H1 (cell line): Measurements from ENCODE around the gene ITGB2. TPM values are rescaled to one million over a fixed set of nuclear protein-coding genes. Genes with fewer than 3 reads are reported as not detected.

Experiments
- CTCF ChIA-PET: fragments of 300-600 bp; sonication (Branson Sonifier 250); formaldehyde crosslinking; loops from one replicate; lab custom pipeline; 2021; ENCODE audit not compliant: partially characterized antibody; lab: Charles Lee
- POLR2A ChIA-PET: fragments of 300-600 bp; sonication (Branson Sonifier 250); formaldehyde crosslinking; loops from one replicate; lab custom pipeline; 2021; ENCODE audit warnings: inconsistent platforms; ENCODE audit not compliant: partially characterized antibody; lab: Charles Lee
- DNase-seq, 2 experiments: peaks; one replicate each; pipeline versions ENCODE4 v3.0.0 to v3.0.0-alpha.2; 2010 to 2022; ENCODE audit warnings: low spot score in 2 of 2, low read depth in 1 of 2, mixed read lengths in 1 of 2
- FAIRE-seq: peaks from 2 replicates; lab custom pipeline; 2011; peaks lifted over from hg19 to GRCh38; lab: Jason Lieb, UNC
- H2AFZ ChIP-seq: 2 replicates; pipeline ENCODE4 v1.8.1; 2012; ENCODE audit warnings: low read length, inconsistent platforms
- H2AK5ac ChIP-seq: 2 replicates; pipeline ENCODE4 v1.6.1; 2013; ENCODE audit warnings: low read depth, low read length
- H2BK120ac ChIP-seq: replicated peaks from 2 replicates; pipeline ENCODE3; 2013; ENCODE audit warnings: low read depth, low read length, inconsistent platforms
- H2BK12ac ChIP-seq: 2 replicates; pipeline ENCODE4 v1.6.1; 2013; ENCODE audit warnings: low read depth, low read length
- H2BK15ac ChIP-seq: 2 replicates; pipeline ENCODE4 v1.6.1; 2013; ENCODE audit warnings: low read length
- H2BK20ac ChIP-seq: 2 replicates; pipeline ENCODE4 v1.6.1; 2013; ENCODE audit warnings: low read length
- H2BK5ac ChIP-seq: 2 replicates; pipeline ENCODE4 v1.6.1; 2013; ENCODE audit warnings: low read depth, low read length
- H3K14ac ChIP-seq: 2 replicates; pipeline ENCODE4 v1.6.1; 2013; ENCODE audit warnings: inconsistent platforms; ENCODE audit not compliant: insufficient read length
- H3K18ac ChIP-seq: 2 replicates; pipeline ENCODE4 v1.6.1; 2013; ENCODE audit warnings: low read length; ENCODE audit errors: extremely low read depth
- H3K23ac ChIP-seq: 2 replicates; pipeline ENCODE4 v1.6.1; 2013; ENCODE audit warnings: inconsistent platforms; ENCODE audit not compliant: insufficient read length
- H3K23me2 ChIP-seq: 2 replicates; pipeline ENCODE4 v1.6.1; 2013; ENCODE audit warnings: low read depth, low read length
- H3K27ac ChIP-seq: 2 replicates; pipeline ENCODE4 v1.6.1; 2011; ENCODE audit warnings: low read depth, low read length, inconsistent platforms
- H3K27me3 ChIP-seq, 4 experiments: replicated peaks in 1 of 4; 1 replicate in 1 of 4; 2 replicates in 3 of 4; pipeline versions ENCODE4 v1.6.1 to v1.8.1; 2011 to 2013; ENCODE audit warnings: low read length in 3 of 4, mild to moderate bottlenecking in 3 of 4, inconsistent platforms in 2 of 4, mixed read lengths in 2 of 4, moderate library complexity in 1 of 4; ENCODE audit not compliant: control insufficient read depth in 3 of 4, insufficient read depth in 3 of 4; ENCODE audit errors: extremely low read depth in 1 of 4
- H3K36me3 ChIP-seq, 4 experiments: 2 replicates each; pipeline versions ENCODE4 v1.6.1 to v1.8.1; 2011 to 2013; ENCODE audit warnings: mild to moderate bottlenecking in 4 of 4, low read length in 3 of 4, moderate library complexity in 2 of 4, control low read depth in 1 of 4, inconsistent platforms in 1 of 4; ENCODE audit not compliant: insufficient read depth in 4 of 4, control insufficient read depth in 2 of 4
- H3K4ac ChIP-seq: replicated peaks from 2 replicates; pipeline ENCODE3; 2013; ENCODE audit warnings: low read length, low read depth, mixed read lengths, inconsistent platforms; ENCODE audit not compliant: insufficient read length
- H3K4me1 ChIP-seq, 4 experiments: replicated peaks in 1 of 4; 1 replicate in 1 of 4; 2 replicates in 3 of 4; pipeline versions ENCODE4 v1.6.1 to v1.8.1; 2011 to 2013; ENCODE audit warnings: low read length in 3 of 4, inconsistent platforms in 2 of 4, mixed read lengths in 1 of 4; ENCODE audit not compliant: insufficient read depth in 4 of 4, control insufficient read depth in 3 of 4
- H3K4me2 ChIP-seq, 2 experiments: 2 replicates each; pipeline versions ENCODE4 v1.6.1 to v1.8.1; 2011 to 2013; ENCODE audit warnings: low read depth in 2 of 2, low read length in 2 of 2, control low read depth in 1 of 2, inconsistent platforms in 1 of 2, mild to moderate bottlenecking in 1 of 2; ENCODE audit not compliant: insufficient read depth in 1 of 2
- H3K4me3 ChIP-seq, 4 experiments: fragments of 200-600, 300-600 bp in 1 of 4; sonication (generic), shearing (Covaris generic), sonication (Bioruptor Twin) in 1 of 4; 2 replicates each; pipeline versions ENCODE4 v1.5.1 to v1.8.1; 2011 to 2016; ENCODE audit warnings: low read length in 4 of 4, low read depth in 3 of 4, control low read depth in 2 of 4, inconsistent platforms in 2 of 4, mild to moderate bottlenecking in 2 of 4, mixed read lengths in 1 of 4, moderate library complexity in 1 of 4; ENCODE audit not compliant: insufficient read depth in 2 of 4; ENCODE audit errors: extremely low read depth in 1 of 4
- H3K56ac ChIP-seq: replicated peaks from 2 replicates; pipeline ENCODE3; 2013; ENCODE audit warnings: low read depth, mild to moderate bottlenecking, mixed read lengths, low read length, inconsistent platforms; ENCODE audit not compliant: insufficient read length
- H3K79me1 ChIP-seq: 2 replicates; pipeline ENCODE4 v1.6.1; 2013; ENCODE audit warnings: low read depth, low read length, control low read depth
- H3K79me2 ChIP-seq, 2 experiments: 2 replicates each; pipeline versions ENCODE4 v1.6.1 to v1.8.1; 2012 to 2013; ENCODE audit warnings: low read length in 2 of 2, mild to moderate bottlenecking in 2 of 2, inconsistent platforms in 1 of 2; ENCODE audit not compliant: insufficient read depth in 2 of 2, control insufficient read depth in 1 of 2
- H3K9ac ChIP-seq, 4 experiments: replicated peaks in 1 of 4; 1 replicate in 1 of 4; 2 replicates in 3 of 4; pipeline versions ENCODE4 v1.6.1 to v1.8.1; 2011 to 2013; ENCODE audit warnings: low read depth in 3 of 4, low read length in 3 of 4, control low read depth in 2 of 4, mild to moderate bottlenecking in 2 of 4, moderate library complexity in 2 of 4, inconsistent platforms in 1 of 4; ENCODE audit errors: extremely low read depth in 1 of 4
- H3K9me3 ChIP-seq, 2 experiments: 2 replicates each; pipeline versions ENCODE4 v1.6.1 to v1.8.1; 2012 to 2013; ENCODE audit warnings: mild to moderate bottlenecking in 2 of 2, moderate library complexity in 2 of 2, control low read depth in 1 of 2, inconsistent platforms in 1 of 2, low read depth in 1 of 2, low read length in 1 of 2, mixed read lengths in 1 of 2; ENCODE audit not compliant: insufficient read depth in 2 of 2
- H4K20me1 ChIP-seq, 2 experiments: replicated peaks in 1 of 2; 2 replicates each; pipeline versions ENCODE3 to v1.8.1; 2011 to 2013; ENCODE audit warnings: inconsistent platforms in 2 of 2, low read length in 2 of 2, mild to moderate bottlenecking in 1 of 2; ENCODE audit not compliant: insufficient read depth in 2 of 2, control insufficient read depth in 1 of 2
- H4K5ac ChIP-seq: 2 replicates; pipeline ENCODE4 v1.6.1; 2013; ENCODE audit warnings: low read length, low read depth, mixed read lengths, inconsistent platforms; ENCODE audit not compliant: insufficient read length
- H4K8ac ChIP-seq: 2 replicates; pipeline ENCODE4 v1.8.0; 2013; ENCODE audit warnings: mild to moderate bottlenecking, moderate library complexity, low read length, inconsistent platforms; ENCODE audit not compliant: insufficient read depth; ENCODE audit errors: extremely low read depth
- H4K91ac ChIP-seq: replicated peaks from 2 replicates; pipeline ENCODE3; 2013; ENCODE audit warnings: low read length, mixed read lengths, inconsistent platforms; ENCODE audit not compliant: insufficient read length
- BCL11A ChIP-seq, 2 experiments: IDR thresholded peaks; one replicate each; pipeline ENCODE4 v1.6.1; 2011; ENCODE audit warnings: low read depth in 2 of 2, low read length in 2 of 2, mild to moderate bottlenecking in 2 of 2
- CEBPB ChIP-seq: IDR thresholded peaks from 2 replicates; pipeline ENCODE4 v1.6.1; 2012; ENCODE audit warnings: low read depth, low read length
- CHD1 ChIP-seq: IDR thresholded peaks from 2 replicates; pipeline ENCODE4 v1.6.1; 2012; ENCODE audit warnings: low read depth, low read length, improper control_type of control experiment
- EGR1 ChIP-seq: IDR thresholded peaks from 2 replicates; pipeline ENCODE4 v1.6.1; 2011; ENCODE audit warnings: low read depth, low read length, borderline replicate concordance
- EZH2 ChIP-seq: fragments of 200-600 bp; sonication (generic); IDR thresholded peaks from 2 replicates; pipeline ENCODE4 v1.7.1; 2012; ENCODE audit warnings: low read depth, mild to moderate bottlenecking, moderate library complexity, low read length, inconsistent platforms; ENCODE audit not compliant: severe bottlenecking
- FOSL1 ChIP-seq: IDR thresholded peaks from 2 replicates; pipeline ENCODE4 v1.6.1; 2011; ENCODE audit warnings: mild to moderate bottlenecking, low read depth, low read length, moderate library complexity; ENCODE audit not compliant: insufficient read depth
- GTF2F1 ChIP-seq: IDR thresholded peaks from 2 replicates; pipeline ENCODE4 v1.6.1; 2012; ENCODE audit warnings: low read depth, low read length, improper control_type of control experiment, borderline replicate concordance
- KDM4A ChIP-seq: IDR thresholded peaks from one replicate; pipeline ENCODE4 v1.7.1; 2012; ENCODE audit warnings: low read depth, mild to moderate bottlenecking, moderate library complexity, low read length, inconsistent platforms; ENCODE audit not compliant: severe bottlenecking
- PHF8 ChIP-seq: fragments of 200-600 bp; sonication (generic); conservative IDR thresholded peaks from 2 replicates; pipeline ENCODE4 v1.7.1; 2012; ENCODE audit warnings: low read depth, mild to moderate bottlenecking, inconsistent platforms, low read length, moderate library complexity
- POLR2AphosphoS5 ChIP-seq: IDR thresholded peaks from 2 replicates; pipeline ENCODE4 v1.6.1; 2011; ENCODE audit warnings: low read depth, low read length
- POU5F1 ChIP-seq: IDR thresholded peaks from 2 replicates; pipeline ENCODE4 v1.6.1; 2011; ENCODE audit warnings: low read depth, mild to moderate bottlenecking, low read length, moderate library complexity
- TEAD4 ChIP-seq: IDR thresholded peaks from 2 replicates; pipeline ENCODE4 v1.6.1; 2012; ENCODE audit warnings: low read depth, low read length, inconsistent platforms, mixed read lengths
- WGBS, 2 experiments: shearing (Covaris generic) in 1 of 2; methylation state at CpG; one replicate each; pipeline versions ENCODE4 v1.1.6 to v1.1.7; 2013 to 2015; ENCODE audit warnings: low lambda C conversion rate in 2 of 2, mixed read lengths in 2 of 2, inconsistent platforms in 1 of 2, low coverage in 1 of 2, missing lambda C conversion rate in 1 of 2; ENCODE audit not compliant: insufficient replicate concordance in 2 of 2, insufficient coverage in 1 of 2, insufficient read length in 1 of 2; ENCODE audit errors: extremely low coverage in 1 of 2, missing lambda C conversion rate in 1 of 2; 5-methylcytosine and 5-hydroxymethylcytosine counted together
- polyA plus RNA-seq, 7 experiments: library from polyadenylated mRNA; depleted of rRNA in 3 of 7; stranded (reverse) in 5 of 7; unstranded in 2 of 7; fragments of >200 nt in 5 of 7; fragments of 200-250 nt in 2 of 7; gene quantifications; 1 replicate in 5 of 7; 2 replicates in 1 of 7; 4 replicates in 1 of 7; pipeline versions ENCODE4 v1.2.1 to v1.2.3, GENCODE V29; 2011 to 2013; ENCODE audit warnings: missing spikeins in 2 of 7, mixed read lengths in 2 of 7
- total RNA-seq: library from RNA; stranded (reverse); fragmentation: NEBNext Ultra II Directional; extraction: Animal tissue kit (Norgen Biotek cat#: 25700); gene quantifications from 2 replicates; pipeline ENCODE4 v1.2.1, GENCODE V29; 2021

ITGB2 gene
- total and polyA plus RNA-seq, 2 of the 8 experiments (the other 6 are each of a cell fraction or from before 2014, with no cell fraction given): 0.24 to 0.63 TPM

DNA sequence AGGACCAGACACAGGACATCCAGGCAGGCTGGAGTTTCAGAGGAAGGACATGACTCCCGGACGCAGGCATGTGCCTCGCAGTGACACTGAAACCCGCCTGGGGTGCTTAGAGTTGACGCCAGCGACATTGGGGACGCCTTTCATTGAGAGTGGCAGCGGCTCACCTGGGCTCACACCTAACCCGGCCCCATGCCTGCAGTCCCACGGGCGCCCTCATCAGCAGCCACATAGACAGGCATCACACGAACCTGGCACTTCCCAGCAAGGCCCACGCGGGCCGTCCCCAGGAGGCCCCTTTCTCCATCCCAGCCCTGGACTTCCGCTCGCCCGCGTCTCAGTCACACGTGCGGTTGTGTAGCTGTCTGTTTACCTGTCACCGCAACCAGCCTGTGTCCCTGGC lies 17.0 kb downstream of the ITGB2 start:
- H2AK5ac ChIP-seq: 0 out of 2 replicates have a peak overlapping the region, but pooled peaks have one; percentile 17
- H3K27me3 ChIP-seq: peaks cover 0 to 2% (median under 1%) of the 10 kb centered on the region in 4 experiments; a peak in 1 of 7 replicates
- DNase-seq: no peak
- H3K36me3 ChIP-seq: no peaks in the 10 kb centered on the region; a peak in 1 of 8 replicates
- no peak overlapping the region for H3K27ac ChIP-seq
- no peak overlapping the region for H4K91ac ChIP-seq
- H2BK15ac ChIP-seq: no peak overlapping the region
- H2BK12ac ChIP-seq: no peak overlapping the region
- TF ChIP-seq FOSL1 (no peak), GTF2F1 (no peak), BCL11A (IDR thresholded peaks at IDR 0.05; ENCODE audit: low read depth in 2 of 2, low read length in 2 of 2) (no peak), POLR2AphosphoS5 (no peak), CHD1 (no peak), EZH2 (no peak), KDM4A (no peak), EGR1 (no peak), CEBPB (no peak), PHF8 (no peak), TEAD4 (no peak), POU5F1 (no peak)
- no peak overlapping the region for H3K4me3 ChIP-seq
- H4K5ac ChIP-seq: no peak overlapping the region
- ChIA-PET POLR2A (no interaction called here), CTCF (no interaction called here)
- WGBS, 2 experiments: 82% methylated on average over 22 of the region's 22 CpGs; no CpG with 5 or more reads in 1 of the 2 experiments
- no peak overlapping the region for H3K18ac ChIP-seq
- H3K23me2 ChIP-seq: peaks cover 6% of the 10 kb centered on the region; the same call in 1 of the 2 replicates
- no peak overlapping the region for H3K4me2 ChIP-seq
- H2AFZ ChIP-seq: no peak overlapping the region
- no peak overlapping the region for H3K9ac ChIP-seq
- H4K8ac ChIP-seq: no peak overlapping the region
- H2BK120ac ChIP-seq: no peak overlapping the region
- FAIRE-seq: no peak
- peaks cover 0 to 11% of the 10 kb centered on the region in 2 experiments for H4K20me1 ChIP-seq
- no peak overlapping the region for H3K14ac ChIP-seq
- H3K9me3 ChIP-seq: no peaks in the 10 kb centered on the region; a peak in 1 of 4 replicates
- no peak overlapping the region for H3K4ac ChIP-seq
- no peak overlapping the region for H2BK5ac ChIP-seq
- H3K79me1 ChIP-seq: no peaks in the 10 kb centered on the region
- H3K4me1 ChIP-seq: peaks cover 0 to 9% (median 0%) of the 10 kb centered on the region in 4 experiments; a peak in 3 of 7 replicates
- H3K79me2 ChIP-seq: no peaks in the 10 kb centered on the region
- no peak overlapping the region for H3K23ac ChIP-seq
- no peak overlapping the region for H2BK20ac ChIP-seq
- H3K56ac ChIP-seq: no peak overlapping the region
